GM12878 (cell line): ENCODE data around the gene ERCC1. TPM values are rescaled to one million over a fixed set of nuclear protein-coding genes. Genes with fewer than 3 reads are reported as not detected.

Experiments
- CBX5 ChIP-seq: sonication (generic); IDR thresholded peaks from 2 replicates; pipeline ENCODE4 v1.6.1; 2016; ENCODE audit warnings: low read depth, moderate library complexity, mild to moderate bottlenecking, inconsistent platforms
- CHD4 ChIP-seq: fragments of 200-600 bp; sonication (generic); IDR thresholded peaks from 2 replicates; pipeline ENCODE4 v1.6.1; 2016; ENCODE audit warnings: mild to moderate bottlenecking
- CREB1 ChIP-seq: IDR thresholded peaks from 2 replicates; pipeline ENCODE4 v1.6.1; 2012; ENCODE audit warnings: low read depth, mild to moderate bottlenecking, inconsistent platforms
- E4F1 ChIP-seq: fragments of 450-650 bp; IDR thresholded peaks from 2 replicates; pipeline ENCODE4 v1.6.1; 2018; ENCODE audit warnings: borderline replicate concordance, mild to moderate bottlenecking; ENCODE audit not compliant: partially characterized antibody
- EED ChIP-seq: sonication (generic); IDR thresholded peaks from 2 replicates; pipeline ENCODE4 v1.6.1; 2016; ENCODE audit warnings: antibody characterized with exemption, low read depth
- IRF4 ChIP-seq: IDR thresholded peaks from 2 replicates; pipeline ENCODE4 v1.6.1; 2011; ENCODE audit warnings: low read depth, low read length
- MLLT1 ChIP-seq: fragments of 450-650 bp; IDR thresholded peaks from 2 replicates; pipeline ENCODE4 v1.6.1; 2016; ENCODE audit warnings: mild to moderate bottlenecking
- MYB ChIP-seq: fragments of 150-350 bp; IDR thresholded peaks from 2 replicates; pipeline ENCODE4 v1.6.1; 2014; ENCODE audit warnings: mild to moderate bottlenecking, low read depth, low read length, borderline replicate concordance
- MYC ChIP-seq: IDR thresholded peaks from 2 replicates; pipeline ENCODE4 v1.6.1; 2011; ENCODE audit warnings: mild to moderate bottlenecking, low read length, moderate library complexity, inconsistent platforms; ENCODE audit not compliant: insufficient read depth, insufficient replicate concordance, insufficient read length, severe bottlenecking
- NFXL1 ChIP-seq: fragments of 450-650 bp; IDR thresholded peaks from 2 replicates; pipeline ENCODE4 v1.6.1; 2017; ENCODE audit warnings: antibody characterized with exemption, mild to moderate bottlenecking, borderline replicate concordance
- NRF1 ChIP-seq: conservative IDR thresholded peaks from 2 replicates; pipeline ENCODE4 v1.6.1; 2011; ENCODE audit warnings: mild to moderate bottlenecking, low read depth, low read length, improper control_type of control experiment
- SIX5 ChIP-seq: IDR thresholded peaks from 2 replicates; pipeline ENCODE4 v1.6.1; 2011; ENCODE audit warnings: mild to moderate bottlenecking, low read depth, low read length, moderate library complexity; ENCODE audit not compliant: severe bottlenecking
- SMC3 ChIP-seq: IDR thresholded peaks from 2 replicates; pipeline ENCODE4 v1.6.1; 2011; ENCODE audit warnings: low read length, improper control_type of control experiment, borderline replicate concordance
- SREBF1 ChIP-seq: IDR thresholded peaks from 2 replicates; pipeline ENCODE4 v1.6.1; 2012; ENCODE audit warnings: mild to moderate bottlenecking, low read length
- SRF ChIP-seq, 2 experiments: IDR thresholded peaks; 2 replicates each; pipeline ENCODE4 v1.6.1; 2011; ENCODE audit warnings: low read depth in 2 of 2, low read length in 2 of 2, mild to moderate bottlenecking in 1 of 2, moderate library complexity in 1 of 2
- TARDBP ChIP-seq: IDR thresholded peaks from 2 replicates; pipeline ENCODE4 v1.6.1; 2016; ENCODE audit warnings: borderline replicate concordance
- WRNIP1 ChIP-seq: IDR thresholded peaks from 2 replicates; pipeline ENCODE4 v1.6.1; 2011; ENCODE audit warnings: low read depth, low read length, improper control_type of control experiment, borderline replicate concordance
- ZNF274 ChIP-seq: IDR thresholded peaks from one replicate; pipeline ENCODE4 v1.8.0; 2011; ENCODE audit not compliant: insufficient read length, insufficient read depth
- polyA plus RNA-seq, 11 experiments: library from polyadenylated mRNA; depleted of rRNA in 4 of 11; unstranded in 6 of 11; stranded (reverse) in 5 of 11; fragments of >200 nt; fragmentation: Nextera tagmentation in 4 of 11; fragmentation: Illumina TruSeq in 1 of 11; extraction: Ambion mirVana in 4 of 11; extraction: Trizol in 1 of 11; gene quantifications; 1 replicate in 1 of 11; 2 replicates in 10 of 11; pipeline versions ENCODE4 v1.2.1 to v1.2.3, GENCODE V29; 2011 to 2016; ENCODE audit warnings: inconsistent platforms in 2 of 11, missing spikeins in 2 of 11, low read depth in 1 of 11
- total RNA-seq, 4 experiments: library from RNA; depleted of rRNA in 3 of 4; stranded (reverse); fragments of >200 nt in 3 of 4; fragmentation: Illumina TruSeq in 1 of 4; extraction: Trizol in 1 of 4; gene quantifications; 2 replicates each; pipeline versions ENCODE4 v1.2.1 to v1.2.3, GENCODE V29; 2013 to 2021
- TF ChIP-seq, protein P1 (sequence below): fragments of 450-650 bp; conservative IDR thresholded peaks from 2 replicates; pipeline ENCODE4 v1.6.1; 2017; ENCODE audit warnings: mild to moderate bottlenecking, moderate library complexity
- TF ChIP-seq, protein P2 (sequence below): fragments of 450-650 bp; IDR thresholded peaks from 2 replicates; pipeline ENCODE4 v1.6.1; 2017; ENCODE audit warnings: mild to moderate bottlenecking, moderate library complexity

Gene ERCC1
- total and polyA plus RNA-seq, 10 of the 15 experiments (the other 5 are each of a cell fraction or from before 2014, with no cell fraction given) = 14.7 to 104 (median 61.1) TPM

GRCh38 chr19:45469132-45469944 lies 45.6 kb upstream of the ERCC1 start (continued):
- TF ChIP-seq NRF1 (0 out of 2 replicates have a peak, but pooled peaks have one; percentile 14), CBX5 (no peak), MYC (peak; percentile 66), CHD4 (no peak), ZNF274 (no peak), WRNIP1 (no peak), SRF (IDR thresholded peaks at IDR 0.05; ENCODE audit: low read depth in 2 of 2, low read length in 2 of 2) (peak in 1 of 2 experiments; percentile 15; a peak in 1 of 4 replicates), CREB1 (peak; percentile 98), EED (no peak), IRF4 (no peak), TARDBP (no peak), MYB (no peak), SMC3 (no peak), E4F1 (peak; percentile 26), MLLT1 (peak; percentile 84), NFXL1 (no peak), SIX5 (no peak), SREBF1 (no peak)
- TF ChIP-seq, protein P1, sequence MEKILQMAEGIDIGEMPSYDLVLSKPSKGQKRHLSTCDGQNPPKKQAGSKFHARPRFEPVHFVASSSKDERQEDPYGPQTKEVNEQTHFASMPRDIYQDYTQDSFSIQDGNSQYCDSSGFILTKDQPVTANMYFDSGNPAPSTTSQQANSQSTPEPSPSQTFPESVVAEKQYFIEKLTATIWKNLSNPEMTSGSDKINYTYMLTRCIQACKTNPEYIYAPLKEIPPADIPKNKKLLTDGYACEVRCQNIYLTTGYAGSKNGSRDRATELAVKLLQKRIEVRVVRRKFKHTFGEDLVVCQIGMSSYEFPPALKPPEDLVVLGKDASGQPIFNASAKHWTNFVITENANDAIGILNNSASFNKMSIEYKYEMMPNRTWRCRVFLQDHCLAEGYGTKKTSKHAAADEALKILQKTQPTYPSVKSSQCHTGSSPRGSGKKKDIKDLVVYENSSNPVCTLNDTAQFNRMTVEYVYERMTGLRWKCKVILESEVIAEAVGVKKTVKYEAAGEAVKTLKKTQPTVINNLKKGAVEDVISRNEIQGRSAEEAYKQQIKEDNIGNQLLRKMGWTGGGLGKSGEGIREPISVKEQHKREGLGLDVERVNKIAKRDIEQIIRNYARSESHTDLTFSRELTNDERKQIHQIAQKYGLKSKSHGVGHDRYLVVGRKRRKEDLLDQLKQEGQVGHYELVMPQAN = peak; percentile 89
- TF ChIP-seq, protein P2, sequence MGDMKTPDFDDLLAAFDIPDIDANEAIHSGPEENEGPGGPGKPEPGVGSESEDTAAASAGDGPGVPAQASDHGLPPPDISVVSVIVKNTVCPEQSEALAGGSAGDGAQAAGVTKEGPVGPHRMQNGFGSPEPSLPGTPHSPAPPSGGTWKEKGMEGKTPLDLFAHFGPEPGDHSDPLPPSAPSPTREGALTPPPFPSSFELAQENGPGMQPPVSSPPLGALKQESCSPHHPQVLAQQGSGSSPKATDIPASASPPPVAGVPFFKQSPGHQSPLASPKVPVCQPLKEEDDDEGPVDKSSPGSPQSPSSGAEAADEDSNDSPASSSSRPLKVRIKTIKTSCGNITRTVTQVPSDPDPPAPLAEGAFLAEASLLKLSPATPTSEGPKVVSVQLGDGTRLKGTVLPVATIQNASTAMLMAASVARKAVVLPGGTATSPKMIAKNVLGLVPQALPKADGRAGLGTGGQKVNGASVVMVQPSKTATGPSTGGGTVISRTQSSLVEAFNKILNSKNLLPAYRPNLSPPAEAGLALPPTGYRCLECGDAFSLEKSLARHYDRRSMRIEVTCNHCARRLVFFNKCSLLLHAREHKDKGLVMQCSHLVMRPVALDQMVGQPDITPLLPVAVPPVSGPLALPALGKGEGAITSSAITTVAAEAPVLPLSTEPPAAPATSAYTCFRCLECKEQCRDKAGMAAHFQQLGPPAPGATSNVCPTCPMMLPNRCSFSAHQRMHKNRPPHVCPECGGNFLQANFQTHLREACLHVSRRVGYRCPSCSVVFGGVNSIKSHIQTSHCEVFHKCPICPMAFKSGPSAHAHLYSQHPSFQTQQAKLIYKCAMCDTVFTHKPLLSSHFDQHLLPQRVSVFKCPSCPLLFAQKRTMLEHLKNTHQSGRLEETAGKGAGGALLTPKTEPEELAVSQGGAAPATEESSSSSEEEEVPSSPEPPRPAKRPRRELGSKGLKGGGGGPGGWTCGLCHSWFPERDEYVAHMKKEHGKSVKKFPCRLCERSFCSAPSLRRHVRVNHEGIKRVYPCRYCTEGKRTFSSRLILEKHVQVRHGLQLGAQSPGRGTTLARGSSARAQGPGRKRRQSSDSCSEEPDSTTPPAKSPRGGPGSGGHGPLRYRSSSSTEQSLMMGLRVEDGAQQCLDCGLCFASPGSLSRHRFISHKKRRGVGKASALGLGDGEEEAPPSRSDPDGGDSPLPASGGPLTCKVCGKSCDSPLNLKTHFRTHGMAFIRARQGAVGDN = peak; percentile 43; the same call in 1 of the 2 replicates
